ENCODE results near the gene ITPR1.

ITPR1 gene

DNA sequence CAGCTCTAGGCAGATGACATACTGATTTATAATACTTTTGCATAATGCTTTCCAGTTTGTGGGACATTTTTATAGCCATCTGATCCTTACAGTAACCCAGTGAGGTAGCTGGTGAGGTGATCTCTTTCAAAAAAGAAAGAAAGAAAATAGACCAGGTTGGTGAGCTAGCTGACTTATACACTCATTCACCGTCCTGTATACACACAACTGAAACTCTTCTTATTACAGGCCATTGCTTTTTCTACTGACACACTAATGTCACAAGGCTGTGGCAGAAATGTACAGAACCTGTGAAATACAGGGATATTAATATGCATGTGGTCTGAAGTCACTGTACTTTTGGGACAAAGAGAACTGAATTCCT lies 335.9 kb downstream of the ITPR1 start:
- DNase-seq (ENCODE audit: low spot score) = no peak

DNA sequence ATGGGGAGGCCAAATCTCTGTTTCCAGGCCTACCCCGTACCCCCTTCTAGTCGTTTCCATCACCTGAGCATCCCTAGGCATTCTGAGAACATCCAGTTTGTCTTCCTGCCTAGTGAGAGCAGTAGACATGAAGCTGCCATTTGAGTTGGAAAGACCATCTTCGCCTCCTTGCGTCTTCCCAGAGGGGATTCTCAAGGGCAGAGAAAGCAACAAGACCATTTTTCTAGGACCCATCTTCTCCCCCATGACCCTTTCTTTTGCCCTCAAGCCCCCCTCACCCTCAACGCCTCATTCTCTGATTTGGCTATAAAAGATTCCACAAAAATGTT lies 337.4 kb downstream of the ITPR1 start:
- no peak for DNase-seq (ENCODE audit: low spot score)

DNA sequence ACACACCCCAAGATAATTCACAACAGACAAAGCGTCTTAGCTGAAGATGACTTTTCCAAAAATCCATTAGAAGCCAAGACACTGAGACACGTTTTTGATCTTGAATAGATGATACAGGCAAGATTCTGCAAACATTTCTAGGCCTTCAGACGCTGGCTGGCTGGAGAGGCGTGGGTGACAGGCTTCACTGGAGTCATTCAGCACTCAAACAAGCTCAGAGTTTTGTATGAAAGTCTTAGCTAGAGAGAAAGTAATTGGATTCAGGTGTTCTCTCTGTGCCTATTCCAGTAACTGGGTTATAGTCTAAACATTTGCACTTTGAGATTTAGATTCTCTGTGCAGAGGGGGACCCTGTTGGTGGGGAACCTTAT lies 338.4 kb downstream of the ITPR1 start:
- no peak for DNase-seq (ENCODE audit: low spot score)

DNA sequence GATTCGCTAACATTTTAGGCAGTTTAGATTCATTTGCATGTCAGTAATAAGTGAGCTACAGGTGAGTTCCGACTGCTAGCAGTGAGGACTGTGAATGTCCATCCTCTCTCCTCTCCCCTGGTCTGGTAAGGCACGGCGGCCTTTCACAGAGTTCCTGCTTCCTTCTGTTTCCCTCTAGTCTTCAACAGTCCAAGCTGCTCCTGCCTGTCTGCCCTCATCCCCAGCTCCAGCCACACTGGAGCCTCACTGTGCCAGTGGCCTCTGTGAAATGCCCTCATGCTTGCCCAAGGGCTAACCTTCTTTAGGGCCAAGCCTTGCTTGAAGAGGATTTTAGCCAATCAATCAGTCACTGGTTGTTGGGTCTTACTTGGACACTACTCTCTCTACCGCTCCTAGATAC lies 340.3 kb downstream of the ITPR1 start:
- no peak for DNase-seq (ENCODE audit: low spot score)

DNA sequence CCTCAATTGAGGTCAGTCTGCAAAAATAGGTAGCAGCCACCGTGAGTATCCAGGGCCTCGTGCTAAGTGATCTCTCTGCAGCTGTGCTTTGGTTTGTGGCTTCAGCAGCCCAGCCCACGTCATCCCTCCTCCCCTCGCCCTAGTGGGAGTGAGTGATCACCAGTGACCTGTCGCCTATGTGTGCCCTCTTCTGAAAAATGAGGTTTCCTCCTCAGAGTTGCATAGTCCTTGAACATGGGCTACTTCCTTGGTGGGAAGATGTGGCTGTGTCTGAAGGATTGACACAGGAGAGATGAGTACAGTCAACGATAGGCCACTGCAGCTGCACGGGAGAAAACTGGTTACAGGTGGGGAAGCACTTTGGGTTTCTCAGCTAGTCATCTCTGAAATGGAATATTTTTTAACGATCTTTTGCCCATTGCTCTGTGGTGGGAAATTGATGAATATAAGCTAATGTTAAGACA lies 341.3 kb downstream of the ITPR1 start:
- no peak for DNase-seq (ENCODE audit: low spot score)

DNA sequence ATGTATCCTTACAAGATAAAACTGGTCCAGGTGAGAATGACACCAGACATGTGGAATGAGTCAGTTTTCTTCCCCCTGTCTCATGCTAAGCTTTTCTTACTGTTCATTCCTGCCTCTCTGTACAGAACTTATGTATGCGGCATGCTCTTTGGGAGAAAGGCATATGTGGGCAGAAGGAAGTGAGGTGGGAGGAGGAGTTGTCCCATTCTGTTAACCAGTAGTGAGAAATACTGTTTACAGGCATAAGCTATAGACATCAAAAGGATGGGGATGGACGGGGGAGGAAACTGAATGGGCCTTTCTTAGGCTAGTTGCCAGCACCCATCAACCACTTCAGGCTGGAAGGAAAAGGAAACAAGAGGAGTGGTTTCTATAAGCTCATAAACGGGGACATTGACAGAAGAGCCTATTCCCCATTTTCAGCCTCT lies 342.5 kb downstream of the ITPR1 start:
- DNase-seq (ENCODE audit: low spot score) = no peak

DNA sequence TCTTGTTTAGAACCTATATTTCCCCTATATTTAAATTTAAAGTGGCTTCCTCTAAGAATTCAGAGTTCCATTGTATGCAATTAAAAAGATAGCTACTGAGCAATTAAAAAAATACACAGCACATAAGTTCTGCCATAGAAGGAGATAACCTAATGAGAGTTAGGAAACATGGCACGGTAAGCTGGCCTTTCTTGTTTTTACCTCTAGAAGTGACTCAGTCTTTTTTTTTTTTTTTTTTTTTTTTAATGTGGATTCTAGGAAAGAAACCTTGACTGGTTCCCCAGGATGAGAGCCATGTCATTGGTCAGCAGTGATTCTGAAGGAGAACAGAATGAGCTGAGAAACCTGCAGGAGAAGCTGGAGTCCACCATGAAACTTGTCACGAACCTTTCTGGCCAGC lies 343.4 kb downstream of the ITPR1 start:
- no peak for DNase-seq (ENCODE audit: low spot score)

DNA sequence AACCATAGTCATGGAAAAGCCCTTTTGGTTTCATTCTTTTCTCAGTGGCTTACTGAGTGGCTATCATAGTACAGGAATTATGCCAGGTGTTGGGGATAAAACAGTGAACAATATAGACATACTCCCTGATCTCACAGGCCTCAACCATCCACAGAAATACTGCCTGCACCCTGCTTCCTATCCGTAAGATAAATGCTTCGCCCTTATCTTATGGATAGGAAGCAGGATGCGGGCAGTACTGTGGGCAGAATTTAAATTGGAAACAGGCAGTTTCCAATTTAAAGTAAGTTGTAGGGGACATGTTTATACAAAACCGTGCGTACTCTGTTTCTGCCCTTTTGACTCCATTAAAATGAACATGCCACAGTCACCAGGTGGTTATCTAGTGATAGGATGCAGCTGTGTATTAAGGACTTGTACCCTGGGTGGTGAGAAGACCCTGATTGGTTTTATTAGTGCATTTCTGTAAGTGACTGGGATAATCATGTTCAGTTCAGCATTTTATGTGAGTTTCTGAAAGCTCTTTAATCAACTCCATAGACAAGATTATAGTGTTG lies 344.3 kb downstream of the ITPR1 start:
- no peak for DNase-seq (ENCODE audit: low spot score)

DNA sequence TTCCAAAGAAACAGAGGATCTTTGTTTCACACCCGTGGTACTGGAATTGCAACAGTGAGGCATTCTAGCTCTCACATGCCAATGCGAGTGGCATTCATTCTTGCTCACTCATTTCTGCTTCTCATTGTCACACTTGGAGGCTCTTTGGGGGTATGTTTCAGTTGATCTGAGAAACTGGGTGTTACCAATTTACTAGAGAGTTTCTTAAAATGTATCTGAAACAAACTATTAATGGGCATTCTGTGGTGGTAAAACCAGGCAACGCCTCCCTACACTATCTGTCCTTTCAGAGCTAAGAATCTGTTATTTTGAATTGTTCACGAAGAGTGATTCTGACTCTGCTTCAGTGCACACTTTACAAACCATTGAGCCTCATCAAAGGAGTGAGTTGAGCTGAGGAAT lies 345.5 kb downstream of the ITPR1 start:
- DNase-seq (ENCODE audit: low spot score) = no peak

DNA sequence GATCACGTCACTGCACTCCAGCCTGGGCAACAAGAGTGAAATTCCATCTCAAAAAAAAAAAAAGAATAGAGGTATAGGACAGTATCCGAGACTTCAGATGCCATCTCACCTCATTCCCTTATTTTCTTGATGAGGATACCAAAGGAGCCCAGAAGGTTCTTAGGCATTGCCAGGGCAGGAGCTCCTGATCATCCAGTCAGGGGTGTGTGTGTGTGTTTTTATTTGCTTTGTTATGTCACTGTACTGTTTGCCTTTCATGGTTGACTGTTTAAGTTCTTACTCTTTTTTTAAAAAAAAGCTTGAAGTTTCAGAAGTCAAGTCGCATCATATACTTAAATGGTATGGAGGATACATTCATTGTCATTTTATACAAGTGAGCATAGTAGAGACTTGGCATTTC lies 346.1 kb downstream of the ITPR1 start:
- DNase-seq (ENCODE audit: low spot score) = no peak

DNA sequence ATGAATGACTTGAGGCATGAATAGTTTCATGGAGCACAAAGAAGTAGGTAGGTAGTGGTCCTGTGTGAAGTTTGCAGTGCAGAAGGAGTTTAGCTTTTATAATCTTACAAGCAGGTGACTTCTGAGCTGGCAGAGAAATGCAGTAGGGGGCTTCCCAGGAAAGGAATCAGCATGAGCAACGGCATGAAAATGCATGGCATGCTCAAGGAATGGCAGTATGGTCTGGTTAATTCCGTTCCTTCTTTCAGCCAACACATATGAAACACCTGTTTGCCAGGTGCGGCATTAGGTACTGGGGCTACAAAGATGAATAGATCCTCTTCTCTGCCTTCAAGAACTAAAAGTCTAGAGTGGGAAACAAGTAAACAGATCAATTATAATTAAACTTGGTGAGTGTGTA lies 348.1 kb downstream of the ITPR1 start:
- no peak for DNase-seq (ENCODE audit: low spot score)

DNA sequence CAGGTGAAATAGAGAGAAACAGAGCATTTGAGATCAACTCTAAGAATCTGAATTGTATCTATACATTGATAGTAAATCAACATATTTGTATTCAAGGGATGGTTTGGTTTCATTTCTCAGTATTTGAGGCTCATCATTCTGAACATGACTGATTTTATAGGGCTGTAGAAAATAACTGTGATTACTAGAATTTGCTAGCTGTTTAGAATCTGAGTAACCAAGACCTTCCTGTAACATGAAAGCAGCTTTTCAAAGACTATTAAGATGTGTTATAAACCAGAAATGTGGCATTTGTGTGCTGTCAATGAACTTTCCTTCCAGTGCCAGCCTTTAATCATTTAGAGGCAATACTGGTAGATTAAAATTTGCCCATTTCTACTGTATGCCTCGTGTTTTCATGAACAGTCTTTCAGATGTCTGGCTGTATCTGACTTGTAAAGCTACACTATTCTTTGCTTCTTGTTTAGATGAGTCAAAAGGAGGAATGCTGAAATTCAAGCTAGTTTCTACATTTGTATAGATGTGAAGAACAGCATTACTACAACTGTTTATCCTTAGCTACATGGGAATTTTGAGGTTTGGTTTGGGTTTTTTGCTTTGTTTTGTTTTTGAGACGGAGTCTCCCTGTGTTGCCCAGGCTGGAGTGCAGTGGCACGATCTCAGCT lies 348.8 kb downstream of the ITPR1 start:
- DNase-seq (ENCODE audit: low spot score) = no peak

DNA sequence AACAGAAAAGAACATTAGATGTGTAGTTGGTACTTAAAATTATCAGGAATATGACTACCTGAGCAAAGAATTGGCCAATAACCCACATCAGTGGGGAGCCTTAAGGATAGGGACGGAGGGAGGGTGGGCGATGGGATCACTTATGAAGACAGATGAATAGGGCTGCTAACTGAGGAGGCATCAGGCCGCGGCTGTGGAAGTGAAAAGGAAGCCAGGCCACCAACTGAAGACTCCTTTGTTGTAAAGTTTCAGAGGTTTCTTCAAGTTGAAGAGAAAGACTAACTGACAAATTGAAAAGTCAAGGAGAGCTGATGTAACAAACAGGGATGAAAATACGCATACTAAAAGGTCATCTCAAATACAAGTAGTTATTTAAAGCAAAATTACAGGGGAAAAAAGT lies 350.5 kb downstream of the ITPR1 start:
- DNase-seq (ENCODE audit: low spot score) = no peak

DNA sequence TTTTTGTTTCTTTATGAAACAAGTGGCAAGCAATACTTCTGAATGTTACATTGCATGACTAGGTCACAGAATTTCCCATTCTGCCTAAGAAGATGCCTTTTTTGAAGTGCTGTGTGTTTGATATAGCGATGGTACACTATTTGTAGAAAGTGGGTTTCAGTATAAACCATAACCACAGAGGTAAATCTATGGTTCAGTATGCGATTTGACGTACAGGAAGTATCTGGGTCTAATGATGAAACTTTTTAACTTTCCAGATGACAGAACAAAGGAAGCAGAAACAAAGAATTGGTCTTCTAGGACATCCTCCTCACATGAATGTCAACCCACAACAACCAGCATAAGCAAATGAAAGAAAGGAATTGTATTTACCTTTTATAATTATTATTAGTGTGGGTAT lies 352.7 kb downstream of the ITPR1 start:
- no peak for DNase-seq (ENCODE audit: low spot score)

DNA sequence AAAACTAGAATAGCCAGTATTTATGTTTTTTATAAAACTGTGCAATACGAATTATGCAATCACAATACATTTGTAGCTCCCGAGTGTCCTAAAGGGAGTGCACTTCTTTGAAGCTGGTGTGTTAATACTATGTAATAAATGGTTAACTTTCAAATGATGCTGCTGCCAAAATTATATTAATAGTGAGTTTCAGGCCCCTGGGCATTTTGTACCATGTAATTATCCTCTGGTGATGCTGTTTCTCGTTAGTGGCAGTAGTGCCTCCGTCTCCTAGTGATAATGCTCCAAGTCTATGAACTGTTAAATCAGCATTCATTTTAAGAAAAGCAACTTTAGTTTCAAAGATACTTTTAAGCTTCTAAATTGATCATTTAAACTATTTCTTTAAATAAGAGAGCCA lies 353.4 kb downstream of the ITPR1 start:
- no peak for DNase-seq (ENCODE audit: low spot score)

DNA sequence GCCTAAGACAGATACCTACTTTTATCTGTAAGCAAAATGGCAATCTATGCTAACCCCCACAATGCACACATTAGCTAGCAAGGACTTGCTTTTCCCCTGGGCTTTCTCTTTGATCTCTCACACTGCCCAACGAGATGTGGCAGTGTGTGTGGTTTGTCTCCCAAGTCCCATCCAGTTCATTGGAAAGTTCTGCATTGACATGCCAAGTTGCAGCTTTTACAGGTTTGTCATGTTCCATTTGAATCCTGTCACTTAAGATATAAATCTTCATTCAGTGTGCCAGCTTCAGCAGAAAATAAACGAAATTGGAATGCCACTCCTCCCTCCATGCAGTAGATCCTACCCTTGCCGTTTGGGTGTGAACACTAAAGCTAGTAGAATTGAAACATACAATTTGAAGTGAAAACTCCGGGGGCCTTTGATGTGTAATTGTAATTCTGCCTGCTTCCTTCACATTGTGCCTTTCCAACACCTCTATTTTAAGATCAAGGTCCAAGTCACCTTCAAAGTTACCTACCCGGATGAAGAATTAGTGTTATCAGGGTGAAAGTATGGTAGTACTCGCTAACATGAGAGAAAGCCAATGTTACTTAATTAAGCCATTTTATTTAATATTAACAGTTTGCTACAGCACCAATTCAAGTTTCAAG lies 355.2 kb downstream of the ITPR1 start:
- DNase-seq (ENCODE audit: low spot score) = no peak

DNA sequence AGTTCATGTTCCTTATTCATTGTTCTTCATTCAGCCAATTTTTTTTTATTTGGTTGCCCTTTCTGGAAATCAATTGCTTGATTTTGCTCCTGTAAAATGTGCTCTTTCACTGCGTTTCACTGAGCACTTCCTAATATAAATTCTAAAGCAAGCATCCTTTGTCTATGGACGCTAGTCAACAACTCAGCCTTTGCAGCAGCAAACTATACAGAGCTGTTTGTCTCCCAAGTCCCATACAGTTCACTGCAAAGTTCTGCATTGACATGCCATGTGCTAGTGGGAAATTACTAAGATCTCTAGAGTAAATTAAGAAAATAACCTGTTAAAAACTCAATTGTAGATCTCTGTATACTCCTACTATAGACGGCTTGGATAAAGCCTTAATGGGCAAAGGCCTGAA lies 356.0 kb downstream of the ITPR1 start:
- no peak for DNase-seq (ENCODE audit: low spot score)

DNA sequence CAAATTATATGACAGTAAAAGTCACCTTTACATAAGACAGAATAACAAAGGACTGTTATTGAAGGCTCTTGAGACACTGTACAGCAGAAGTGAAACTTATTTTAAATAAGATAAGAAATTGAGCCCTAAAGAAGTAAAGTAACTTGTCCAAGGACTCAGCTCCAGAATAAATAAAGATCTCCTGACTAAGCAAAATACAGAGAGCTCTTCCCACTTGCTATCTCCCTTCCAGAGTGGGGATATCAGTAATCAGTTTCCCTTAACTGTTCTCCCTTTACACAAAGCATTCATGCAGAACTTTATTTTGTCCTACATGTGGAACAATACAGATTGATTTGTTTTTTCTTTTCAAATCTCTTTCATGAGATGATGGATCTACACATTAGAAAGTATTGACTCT lies 356.6 kb downstream of the ITPR1 start:
- DNase-seq (ENCODE audit: low spot score) = no peak

DNA sequence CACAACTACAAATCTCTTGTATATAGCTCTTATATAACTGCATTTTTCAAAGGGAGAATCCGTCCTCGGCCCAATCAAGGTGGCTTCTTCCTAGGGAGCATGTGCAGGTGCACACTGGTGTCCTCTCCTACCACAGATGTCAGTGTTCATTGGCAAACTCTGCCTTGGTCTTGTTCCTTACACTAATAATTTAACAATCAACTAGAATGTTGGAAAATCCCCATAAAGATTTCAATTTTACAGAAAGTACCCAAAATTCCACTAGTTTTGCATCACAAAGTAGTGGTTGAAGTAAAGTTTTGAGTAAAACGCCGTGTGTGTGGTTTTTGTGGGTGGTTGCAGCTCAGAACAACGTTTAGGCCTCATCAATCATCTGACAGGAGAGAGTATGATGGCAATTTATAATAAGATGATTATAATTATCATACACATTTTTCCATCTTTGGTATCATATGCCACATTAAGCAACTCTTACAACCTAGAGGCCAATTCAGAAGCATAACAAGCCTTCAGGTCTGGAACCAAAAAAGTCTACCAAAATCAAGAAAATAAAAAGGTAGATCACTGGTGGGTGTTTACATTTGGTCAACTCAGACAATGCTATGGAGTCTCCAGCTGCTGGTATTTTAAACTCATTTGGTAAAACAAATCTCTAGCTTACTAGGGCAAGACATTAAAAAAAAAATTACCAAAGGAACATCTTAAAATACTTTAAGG lies 357.2 kb downstream of the ITPR1 start:
- DNase-seq (ENCODE audit: low spot score) = no peak

DNA sequence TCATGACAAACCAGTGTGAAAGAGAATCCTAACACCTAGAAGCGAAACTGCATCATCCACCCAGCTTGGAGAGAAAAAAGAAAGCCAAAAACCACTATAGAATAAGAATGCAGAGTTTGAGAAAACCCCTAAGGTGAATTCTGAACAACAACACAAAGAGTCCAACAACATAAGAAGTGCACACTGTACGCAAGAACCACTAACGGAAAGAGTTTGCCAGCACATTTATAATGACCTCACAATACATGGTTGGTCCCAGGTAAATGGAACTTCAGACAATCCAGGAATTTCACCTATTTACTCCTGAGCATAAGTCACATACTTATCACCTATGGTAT lies 357.7 kb downstream of the ITPR1 start:
- no peak for DNase-seq (ENCODE audit: low spot score)

DNA sequence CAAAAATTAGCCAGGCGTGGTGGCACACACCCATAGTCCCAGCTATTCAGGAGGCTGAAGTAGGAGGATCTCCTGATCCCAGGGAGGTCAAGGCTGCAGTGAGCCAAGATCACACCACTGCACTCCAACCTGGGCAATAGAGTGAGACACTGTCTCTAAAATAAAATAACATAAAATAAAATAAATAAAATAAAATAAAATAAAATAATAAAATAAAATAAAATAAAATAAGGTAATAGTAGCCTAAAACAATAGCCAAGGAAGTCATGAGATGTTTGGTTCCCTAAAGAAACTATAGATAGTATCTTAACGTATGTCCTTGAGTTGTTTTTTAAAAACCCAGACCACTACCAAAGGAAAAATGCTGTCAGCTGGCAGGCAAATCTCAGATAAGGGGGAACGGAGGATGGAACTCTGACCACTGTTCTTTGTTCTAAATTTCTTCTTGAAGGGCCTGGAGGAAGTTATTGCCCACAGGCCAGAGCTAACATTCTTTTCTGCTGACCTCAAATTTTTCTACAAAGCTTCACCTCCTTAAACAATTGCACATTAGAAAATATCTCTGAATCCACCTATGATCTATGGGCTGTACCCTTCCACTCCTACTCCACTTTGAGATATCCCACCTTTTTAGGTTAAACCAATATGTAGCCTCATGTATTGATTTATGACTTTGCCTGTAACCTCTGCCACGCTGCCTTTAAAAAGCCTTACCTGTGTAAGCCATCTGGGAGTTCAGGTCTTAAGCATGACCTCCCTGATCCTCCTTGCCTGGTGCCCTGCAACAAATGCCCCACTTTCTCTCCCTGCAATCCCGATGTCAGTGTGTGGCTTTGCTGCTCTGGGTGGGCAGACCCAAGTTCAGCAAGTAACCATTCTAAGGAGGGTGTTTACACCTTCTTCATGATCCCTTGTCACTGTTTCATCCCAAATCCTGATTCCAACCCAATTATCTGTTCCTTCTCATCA lies 359.9 kb downstream of the ITPR1 start:
- DNase-seq (ENCODE audit: low spot score) = no peak

DNA sequence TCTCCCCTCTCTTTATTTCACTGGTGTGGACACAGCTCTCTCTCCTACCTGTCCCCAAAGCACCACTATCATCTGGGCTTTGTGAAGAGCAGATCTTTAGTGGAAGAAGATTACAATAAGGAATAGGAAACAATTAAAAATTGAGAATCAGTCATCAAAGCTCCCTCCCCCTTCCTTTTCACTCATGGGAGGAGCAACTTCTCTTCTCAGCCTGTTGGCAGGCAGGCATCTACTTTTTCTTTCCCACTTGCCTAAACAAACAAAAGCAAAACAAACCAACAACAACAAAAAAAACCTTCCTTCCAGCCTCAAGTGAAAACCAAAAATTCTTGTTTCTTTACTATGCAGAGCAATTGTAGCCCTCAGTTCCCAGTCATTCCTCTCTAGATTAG lies 360.6 kb downstream of the ITPR1 start:
- DNase-seq (ENCODE audit: low spot score) = no peak

All from ecto neural progenitor cell (in vitro differentiated cells).